HG03060 (cell line): Measurements from ENCODE around the gene CAMSAP2.

Experiments
- ATAC-seq: cut with Tn5 transposase; IDR thresholded peaks from one replicate; pipeline ENCODE4 v1.9.1; 2021; ENCODE audit warnings: low read depth, moderate number of reproducible peaks; ENCODE audit not compliant: unreplicated experiment

The CAMSAP2 gene

GRCh38 chr1:200894712-200895442 lies 156.2 kb downstream of the CAMSAP2 start, which contains the start of gene INAVA:
Gene INAVA, plus strand, starts transcription at chr1:200894900. Its CDS starts 3,501 bp downstream, at chr1:200898401.
- ATAC-seq, result no peak

GRCh38 chr1:200895443-200895789 lies 156.7 kb downstream of the CAMSAP2 start:
- ATAC-seq, result no peak

- ATAC-seq, result peak; percentile 66
These were observed 157.3 kb downstream of the CAMSAP2 start for GRCh38 chr1:200895801-200896530.

- ATAC-seq, result no peak
These were observed 158.0 kb downstream of the CAMSAP2 start for GRCh38 chr1:200896531-200897196.

- ATAC-seq, result no peak
These were observed 158.6 kb downstream of the CAMSAP2 start for GRCh38 chr1:200897259-200897658.

GRCh38 chr1:200899015-200899386 lies 160.3 kb downstream of the CAMSAP2 start:
- no peak for ATAC-seq

GRCh38 chr1:200899451-200899915 lies 160.8 kb downstream of the CAMSAP2 start:
- no peak for ATAC-seq

GRCh38 chr1:200899954-200900867 lies 161.5 kb downstream of the CAMSAP2 start:
- ATAC-seq, result no peak

GRCh38 chr1:200900877-200901276 lies 162.2 kb downstream of the CAMSAP2 start:
- no peak for ATAC-seq

GRCh38 chr1:200901350-200901749 lies 162.7 kb downstream of the CAMSAP2 start:
- ATAC-seq, result no peak

GRCh38 chr1:200901796-200902444 lies 163.2 kb downstream of the CAMSAP2 start:
- ATAC-seq, result no peak

GRCh38 chr1:200903793-200904192 lies 165.1 kb downstream of the CAMSAP2 start:
- ATAC-seq, result no peak

GRCh38 chr1:200904772-200905171 lies 166.1 kb downstream of the CAMSAP2 start:
- ATAC-seq, result no peak

- peak; percentile 36 for ATAC-seq
These were observed 166.8 kb downstream of the CAMSAP2 start for GRCh38 chr1:200905411-200906052.

- no peak for ATAC-seq
These were observed 167.8 kb downstream of the CAMSAP2 start for GRCh38 chr1:200906491-200906890.

GRCh38 chr1:200907611-200908097 lies 169.0 kb downstream of the CAMSAP2 start:
- peak; percentile 50 for ATAC-seq

- no peak for ATAC-seq
These were observed 169.6 kb downstream of the CAMSAP2 start for GRCh38 chr1:200908191-200908868.

- ATAC-seq, result peak; percentile 19
These were observed 170.4 kb downstream of the CAMSAP2 start for GRCh38 chr1:200909071-200909470.
